Measurements from ENCODE around the gene PDE4D.

DNA sequence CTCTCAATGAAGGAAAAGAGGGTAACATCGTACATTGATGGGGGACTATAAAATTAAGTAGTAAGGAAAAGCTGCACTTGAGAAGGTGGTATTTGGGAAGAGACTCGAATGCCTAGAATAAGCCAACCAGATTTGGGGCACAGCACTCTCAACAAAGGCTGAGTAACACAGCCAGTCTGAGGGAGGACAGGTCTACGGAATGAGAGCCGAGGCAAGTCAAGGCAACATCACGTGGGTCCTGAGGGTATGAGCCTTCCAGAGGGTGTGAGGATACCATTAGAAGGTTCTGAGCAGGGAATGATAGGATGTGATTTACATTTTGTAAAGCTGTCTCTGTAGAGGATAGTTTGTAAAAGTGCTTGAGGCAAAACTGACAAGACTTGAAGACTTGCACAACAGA lies 876.6 kb downstream of the PDE4D start:
- TF ChIP-seq, protein P1, sequence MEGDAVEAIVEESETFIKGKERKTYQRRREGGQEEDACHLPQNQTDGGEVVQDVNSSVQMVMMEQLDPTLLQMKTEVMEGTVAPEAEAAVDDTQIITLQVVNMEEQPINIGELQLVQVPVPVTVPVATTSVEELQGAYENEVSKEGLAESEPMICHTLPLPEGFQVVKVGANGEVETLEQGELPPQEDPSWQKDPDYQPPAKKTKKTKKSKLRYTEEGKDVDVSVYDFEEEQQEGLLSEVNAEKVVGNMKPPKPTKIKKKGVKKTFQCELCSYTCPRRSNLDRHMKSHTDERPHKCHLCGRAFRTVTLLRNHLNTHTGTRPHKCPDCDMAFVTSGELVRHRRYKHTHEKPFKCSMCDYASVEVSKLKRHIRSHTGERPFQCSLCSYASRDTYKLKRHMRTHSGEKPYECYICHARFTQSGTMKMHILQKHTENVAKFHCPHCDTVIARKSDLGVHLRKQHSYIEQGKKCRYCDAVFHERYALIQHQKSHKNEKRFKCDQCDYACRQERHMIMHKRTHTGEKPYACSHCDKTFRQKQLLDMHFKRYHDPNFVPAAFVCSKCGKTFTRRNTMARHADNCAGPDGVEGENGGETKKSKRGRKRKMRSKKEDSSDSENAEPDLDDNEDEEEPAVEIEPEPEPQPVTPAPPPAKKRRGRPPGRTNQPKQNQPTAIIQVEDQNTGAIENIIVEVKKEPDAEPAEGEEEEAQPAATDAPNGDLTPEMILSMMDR (conservative IDR thresholded peaks at IDR 0.05; ENCODE audit: low read depth, low read length): no peak
- no peak for TF ChIP-seq EZH2 (IDR thresholded peaks at IDR 0.05; ENCODE audit: borderline replicate concordance, low read depth, low read length, poor library complexity, severe bottlenecking)
